H1 (cell line): ENCODE data around the gene ABI3BP. TPM values are rescaled to one million over a fixed set of nuclear protein-coding genes. Genes with fewer than 3 reads are reported as not detected.

Source experiments
- CTCF ChIA-PET: fragments of 300-600 bp; sonication (Branson Sonifier 250); formaldehyde crosslinking; loops from one replicate; lab custom pipeline; 2021; ENCODE audit not compliant: partially characterized antibody; lab: Charles Lee
- POLR2A ChIA-PET: fragments of 300-600 bp; sonication (Branson Sonifier 250); formaldehyde crosslinking; loops from one replicate; lab custom pipeline; 2021; ENCODE audit warnings: inconsistent platforms; ENCODE audit not compliant: partially characterized antibody; lab: Charles Lee
- DNase-seq, 2 experiments: peaks; one replicate each; pipeline versions ENCODE4 v3.0.0 to v3.0.0-alpha.2; 2010 to 2022; ENCODE audit warnings: low spot score in 2 of 2, low read depth in 1 of 2, mixed read lengths in 1 of 2
- FAIRE-seq: peaks from 2 replicates; lab custom pipeline; 2011; peaks lifted over from hg19 to GRCh38; lab: Jason Lieb, UNC
- H2AFZ ChIP-seq: 2 replicates; pipeline ENCODE4 v1.8.1; 2012; ENCODE audit warnings: low read length, inconsistent platforms
- H2AK5ac ChIP-seq: 2 replicates; pipeline ENCODE4 v1.6.1; 2013; ENCODE audit warnings: low read depth, low read length
- H2BK120ac ChIP-seq: replicated peaks from 2 replicates; pipeline ENCODE3; 2013; ENCODE audit warnings: low read depth, low read length, inconsistent platforms
- H2BK12ac ChIP-seq: 2 replicates; pipeline ENCODE4 v1.6.1; 2013; ENCODE audit warnings: low read depth, low read length
- H2BK15ac ChIP-seq: 2 replicates; pipeline ENCODE4 v1.6.1; 2013; ENCODE audit warnings: low read length
- H2BK20ac ChIP-seq: 2 replicates; pipeline ENCODE4 v1.6.1; 2013; ENCODE audit warnings: low read length
- H2BK5ac ChIP-seq: 2 replicates; pipeline ENCODE4 v1.6.1; 2013; ENCODE audit warnings: low read depth, low read length
- H3K14ac ChIP-seq: 2 replicates; pipeline ENCODE4 v1.6.1; 2013; ENCODE audit warnings: inconsistent platforms; ENCODE audit not compliant: insufficient read length
- H3K18ac ChIP-seq: 2 replicates; pipeline ENCODE4 v1.6.1; 2013; ENCODE audit warnings: low read length; ENCODE audit errors: extremely low read depth
- H3K23ac ChIP-seq: 2 replicates; pipeline ENCODE4 v1.6.1; 2013; ENCODE audit warnings: inconsistent platforms; ENCODE audit not compliant: insufficient read length
- H3K23me2 ChIP-seq: 2 replicates; pipeline ENCODE4 v1.6.1; 2013; ENCODE audit warnings: low read depth, low read length
- H3K27ac ChIP-seq: 2 replicates; pipeline ENCODE4 v1.6.1; 2011; ENCODE audit warnings: low read depth, low read length, inconsistent platforms
- H3K27me3 ChIP-seq, 4 experiments: replicated peaks in 1 of 4; 1 replicate in 1 of 4; 2 replicates in 3 of 4; pipeline versions ENCODE4 v1.6.1 to v1.8.1; 2011 to 2013; ENCODE audit warnings: low read length in 3 of 4, mild to moderate bottlenecking in 3 of 4, inconsistent platforms in 2 of 4, mixed read lengths in 2 of 4, moderate library complexity in 1 of 4; ENCODE audit not compliant: control insufficient read depth in 3 of 4, insufficient read depth in 3 of 4; ENCODE audit errors: extremely low read depth in 1 of 4
- H3K36me3 ChIP-seq, 4 experiments: 2 replicates each; pipeline versions ENCODE4 v1.6.1 to v1.8.1; 2011 to 2013; ENCODE audit warnings: mild to moderate bottlenecking in 4 of 4, low read length in 3 of 4, moderate library complexity in 2 of 4, control low read depth in 1 of 4, inconsistent platforms in 1 of 4; ENCODE audit not compliant: insufficient read depth in 4 of 4, control insufficient read depth in 2 of 4
- H3K4ac ChIP-seq: replicated peaks from 2 replicates; pipeline ENCODE3; 2013; ENCODE audit warnings: low read length, low read depth, mixed read lengths, inconsistent platforms; ENCODE audit not compliant: insufficient read length
- H3K4me1 ChIP-seq, 4 experiments: replicated peaks in 1 of 4; 1 replicate in 1 of 4; 2 replicates in 3 of 4; pipeline versions ENCODE4 v1.6.1 to v1.8.1; 2011 to 2013; ENCODE audit warnings: low read length in 3 of 4, inconsistent platforms in 2 of 4, mixed read lengths in 1 of 4; ENCODE audit not compliant: insufficient read depth in 4 of 4, control insufficient read depth in 3 of 4
- H3K4me2 ChIP-seq, 2 experiments: 2 replicates each; pipeline versions ENCODE4 v1.6.1 to v1.8.1; 2011 to 2013; ENCODE audit warnings: low read depth in 2 of 2, low read length in 2 of 2, control low read depth in 1 of 2, inconsistent platforms in 1 of 2, mild to moderate bottlenecking in 1 of 2; ENCODE audit not compliant: insufficient read depth in 1 of 2
- H3K4me3 ChIP-seq, 4 experiments: fragments of 200-600, 300-600 bp in 1 of 4; sonication (generic), shearing (Covaris generic), sonication (Bioruptor Twin) in 1 of 4; 2 replicates each; pipeline versions ENCODE4 v1.5.1 to v1.8.1; 2011 to 2016; ENCODE audit warnings: low read length in 4 of 4, low read depth in 3 of 4, control low read depth in 2 of 4, inconsistent platforms in 2 of 4, mild to moderate bottlenecking in 2 of 4, mixed read lengths in 1 of 4, moderate library complexity in 1 of 4; ENCODE audit not compliant: insufficient read depth in 2 of 4; ENCODE audit errors: extremely low read depth in 1 of 4
- H3K56ac ChIP-seq: replicated peaks from 2 replicates; pipeline ENCODE3; 2013; ENCODE audit warnings: low read depth, mild to moderate bottlenecking, mixed read lengths, low read length, inconsistent platforms; ENCODE audit not compliant: insufficient read length
- H3K79me1 ChIP-seq: 2 replicates; pipeline ENCODE4 v1.6.1; 2013; ENCODE audit warnings: low read depth, low read length, control low read depth
- H3K79me2 ChIP-seq, 2 experiments: 2 replicates each; pipeline versions ENCODE4 v1.6.1 to v1.8.1; 2012 to 2013; ENCODE audit warnings: low read length in 2 of 2, mild to moderate bottlenecking in 2 of 2, inconsistent platforms in 1 of 2; ENCODE audit not compliant: insufficient read depth in 2 of 2, control insufficient read depth in 1 of 2
- H3K9ac ChIP-seq, 4 experiments: replicated peaks in 1 of 4; 1 replicate in 1 of 4; 2 replicates in 3 of 4; pipeline versions ENCODE4 v1.6.1 to v1.8.1; 2011 to 2013; ENCODE audit warnings: low read depth in 3 of 4, low read length in 3 of 4, control low read depth in 2 of 4, mild to moderate bottlenecking in 2 of 4, moderate library complexity in 2 of 4, inconsistent platforms in 1 of 4; ENCODE audit errors: extremely low read depth in 1 of 4
- H3K9me3 ChIP-seq, 2 experiments: 2 replicates each; pipeline versions ENCODE4 v1.6.1 to v1.8.1; 2012 to 2013; ENCODE audit warnings: mild to moderate bottlenecking in 2 of 2, moderate library complexity in 2 of 2, control low read depth in 1 of 2, inconsistent platforms in 1 of 2, low read depth in 1 of 2, low read length in 1 of 2, mixed read lengths in 1 of 2; ENCODE audit not compliant: insufficient read depth in 2 of 2
- H4K20me1 ChIP-seq, 2 experiments: replicated peaks in 1 of 2; 2 replicates each; pipeline versions ENCODE3 to v1.8.1; 2011 to 2013; ENCODE audit warnings: inconsistent platforms in 2 of 2, low read length in 2 of 2, mild to moderate bottlenecking in 1 of 2; ENCODE audit not compliant: insufficient read depth in 2 of 2, control insufficient read depth in 1 of 2
- H4K5ac ChIP-seq: 2 replicates; pipeline ENCODE4 v1.6.1; 2013; ENCODE audit warnings: low read length, low read depth, mixed read lengths, inconsistent platforms; ENCODE audit not compliant: insufficient read length
- H4K8ac ChIP-seq: 2 replicates; pipeline ENCODE4 v1.8.0; 2013; ENCODE audit warnings: mild to moderate bottlenecking, moderate library complexity, low read length, inconsistent platforms; ENCODE audit not compliant: insufficient read depth; ENCODE audit errors: extremely low read depth
- H4K91ac ChIP-seq: replicated peaks from 2 replicates; pipeline ENCODE3; 2013; ENCODE audit warnings: low read length, mixed read lengths, inconsistent platforms; ENCODE audit not compliant: insufficient read length
- BRCA1 ChIP-seq: IDR thresholded peaks from 2 replicates; pipeline ENCODE4 v1.6.1; 2012; ENCODE audit warnings: low read depth, low read length, improper control_type of control experiment
- EGR1 ChIP-seq: IDR thresholded peaks from 2 replicates; pipeline ENCODE4 v1.6.1; 2011; ENCODE audit warnings: low read depth, low read length, borderline replicate concordance
- MAFK ChIP-seq: IDR thresholded peaks from 2 replicates; pipeline ENCODE4 v1.6.1; 2012; ENCODE audit warnings: low read depth, mild to moderate bottlenecking, improper control_type of control experiment, low read length
- SRF ChIP-seq: IDR thresholded peaks from 2 replicates; pipeline ENCODE4 v1.6.1; 2011; ENCODE audit warnings: mild to moderate bottlenecking, low read depth, low read length, moderate library complexity
- SUZ12 ChIP-seq: fragments of 200-600 bp; sonication (generic); IDR thresholded peaks from 2 replicates; pipeline ENCODE4 v1.6.1; 2012; ENCODE audit warnings: mild to moderate bottlenecking, inconsistent platforms, low read length, moderate library complexity, mixed read lengths
- TAF7 ChIP-seq: optimal IDR thresholded peaks from 2 replicates; pipeline ENCODE3; 2011; ENCODE audit warnings: low read depth, mild to moderate bottlenecking, inconsistent platforms, low read length, moderate library complexity, borderline replicate concordance
- TBP ChIP-seq: IDR thresholded peaks from 2 replicates; pipeline ENCODE4 v1.6.1; 2011; ENCODE audit warnings: low read depth, low read length, improper control_type of control experiment
- YY1 ChIP-seq: IDR thresholded peaks from 2 replicates; pipeline ENCODE4 v1.6.1; 2011; ENCODE audit warnings: low read depth, mild to moderate bottlenecking, low read length
- WGBS, 2 experiments: shearing (Covaris generic) in 1 of 2; methylation state at CpG; one replicate each; pipeline versions ENCODE4 v1.1.6 to v1.1.7; 2013 to 2015; ENCODE audit warnings: low lambda C conversion rate in 2 of 2, mixed read lengths in 2 of 2, inconsistent platforms in 1 of 2, low coverage in 1 of 2, missing lambda C conversion rate in 1 of 2; ENCODE audit not compliant: insufficient replicate concordance in 2 of 2, insufficient coverage in 1 of 2, insufficient read length in 1 of 2; ENCODE audit errors: extremely low coverage in 1 of 2, missing lambda C conversion rate in 1 of 2; 5-methylcytosine and 5-hydroxymethylcytosine counted together
- polyA plus RNA-seq, 7 experiments: library from polyadenylated mRNA; depleted of rRNA in 3 of 7; stranded (reverse) in 5 of 7; unstranded in 2 of 7; fragments of >200 nt in 5 of 7; fragments of 200-250 nt in 2 of 7; gene quantifications; 1 replicate in 5 of 7; 2 replicates in 1 of 7; 4 replicates in 1 of 7; pipeline versions ENCODE4 v1.2.1 to v1.2.3, GENCODE V29; 2011 to 2013; ENCODE audit warnings: missing spikeins in 2 of 7, mixed read lengths in 2 of 7
- total RNA-seq: library from RNA; stranded (reverse); fragmentation: NEBNext Ultra II Directional; extraction: Animal tissue kit (Norgen Biotek cat#: 25700); gene quantifications from 2 replicates; pipeline ENCODE4 v1.2.1, GENCODE V29; 2021

Gene ABI3BP
- total and polyA plus RNA-seq, 2 of the 8 experiments (the other 6 are each of a cell fraction or from before 2014, with no cell fraction given), result 0.08 to 0.32 TPM

DNA sequence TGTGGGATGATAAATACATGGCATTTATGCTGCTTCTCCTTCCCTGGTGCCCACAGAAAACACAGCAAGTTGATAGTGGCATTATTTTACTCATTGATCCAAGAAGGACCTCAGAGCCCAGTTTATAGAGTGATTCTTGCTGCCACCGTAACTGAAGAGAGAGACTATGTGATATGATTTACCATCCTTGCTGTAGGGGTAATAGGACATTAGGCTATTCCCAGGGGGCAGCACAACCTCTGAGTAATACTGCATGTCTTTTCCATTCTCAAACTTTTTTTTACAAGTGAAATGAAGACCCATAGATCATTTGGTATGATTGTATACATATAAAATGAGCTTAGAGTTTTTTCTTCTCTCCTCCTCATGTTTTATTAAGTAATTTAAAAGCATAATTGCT is 136.4 kb downstream of the ABI3BP start:
- H4K20me1 ChIP-seq, result no peaks in the 10 kb centered on the region
- no peak overlapping the region for H3K9ac ChIP-seq
- H3K27me3 ChIP-seq, result no peaks in the 10 kb centered on the region
- H2BK5ac ChIP-seq, result no peak overlapping the region
- no peak overlapping the region for H3K27ac ChIP-seq
- H2AFZ ChIP-seq, result no peak overlapping the region
- POLR2A ChIA-PET, result no interaction called here
- DNase-seq, result no peak
- no peak for FAIRE-seq
- H2BK15ac ChIP-seq, result no peak overlapping the region
- H2AK5ac ChIP-seq, result no peak overlapping the region
- H3K79me1 ChIP-seq, result no peaks in the 10 kb centered on the region
- no peak overlapping the region for H4K8ac ChIP-seq
- 76% methylated on average over 1 of the region's 1 CpG; no CpG with 5 or more reads in 1 of the 2 experiments for WGBS, 2 experiments
- H3K4me1 ChIP-seq, result no peaks in the 10 kb centered on the region
- H2BK20ac ChIP-seq, result no peak overlapping the region
- no peaks in the 10 kb centered on the region for H3K23me2 ChIP-seq
- no peak overlapping the region for H3K56ac ChIP-seq
- H2BK120ac ChIP-seq, result no peak overlapping the region
- H3K4ac ChIP-seq, result no peak overlapping the region
- H4K5ac ChIP-seq, result no peak overlapping the region
- H3K18ac ChIP-seq, result no peak overlapping the region
- CTCF ChIA-PET, result interaction anchor here (0.6 to 1.3 kb wide), 2 partner anchors 213 to 798 kb away, joined by 4 to 5 read pairs; no protein-coding TSS in a partner anchor
- H3K9me3 ChIP-seq, result no peaks in the 10 kb centered on the region
- H3K36me3 ChIP-seq, result no peaks in the 10 kb centered on the region
- no peak overlapping the region for H3K4me2 ChIP-seq
- no peak overlapping the region for H2BK12ac ChIP-seq
- H3K14ac ChIP-seq, result no peak overlapping the region
- H3K23ac ChIP-seq, result no peak overlapping the region
- H4K91ac ChIP-seq, result no peak overlapping the region
- no peaks in the 10 kb centered on the region for H3K79me2 ChIP-seq
- H3K4me3 ChIP-seq, result no peak overlapping the region
- no peak for TF ChIP-seq BRCA1
- no peak for TF ChIP-seq TAF7
- no peak for TF ChIP-seq TBP
- no peak for TF ChIP-seq SUZ12
- TF ChIP-seq EGR1, result no peak
- TF ChIP-seq MAFK, result no peak
- no peak for TF ChIP-seq YY1
- no peak for TF ChIP-seq SRF
